H1 (cell line): Measurements from ENCODE around the gene ZBTB47. TPM values are rescaled to one million over a fixed set of nuclear protein-coding genes. Genes with fewer than 3 reads are reported as not detected.

ENCODE experiments used
- CTCF ChIA-PET: fragments of 300-600 bp; sonication (Branson Sonifier 250); formaldehyde crosslinking; loops from one replicate; lab custom pipeline; 2021; ENCODE audit not compliant: partially characterized antibody; lab: Charles Lee
- POLR2A ChIA-PET: fragments of 300-600 bp; sonication (Branson Sonifier 250); formaldehyde crosslinking; loops from one replicate; lab custom pipeline; 2021; ENCODE audit warnings: inconsistent platforms; ENCODE audit not compliant: partially characterized antibody; lab: Charles Lee
- DNase-seq, 2 experiments: peaks; one replicate each; pipeline versions ENCODE4 v3.0.0 to v3.0.0-alpha.2; 2010 to 2022; ENCODE audit warnings: low spot score in 2 of 2, low read depth in 1 of 2, mixed read lengths in 1 of 2
- FAIRE-seq: peaks from 2 replicates; lab custom pipeline; 2011; peaks lifted over from hg19 to GRCh38; lab: Jason Lieb, UNC
- H2AFZ ChIP-seq: 2 replicates; pipeline ENCODE4 v1.8.1; 2012; ENCODE audit warnings: low read length, inconsistent platforms
- H2AK5ac ChIP-seq: 2 replicates; pipeline ENCODE4 v1.6.1; 2013; ENCODE audit warnings: low read depth, low read length
- H2BK120ac ChIP-seq: replicated peaks from 2 replicates; pipeline ENCODE3; 2013; ENCODE audit warnings: low read depth, low read length, inconsistent platforms
- H2BK12ac ChIP-seq: 2 replicates; pipeline ENCODE4 v1.6.1; 2013; ENCODE audit warnings: low read depth, low read length
- H2BK15ac ChIP-seq: 2 replicates; pipeline ENCODE4 v1.6.1; 2013; ENCODE audit warnings: low read length
- H2BK20ac ChIP-seq: 2 replicates; pipeline ENCODE4 v1.6.1; 2013; ENCODE audit warnings: low read length
- H2BK5ac ChIP-seq: 2 replicates; pipeline ENCODE4 v1.6.1; 2013; ENCODE audit warnings: low read depth, low read length
- H3K14ac ChIP-seq: 2 replicates; pipeline ENCODE4 v1.6.1; 2013; ENCODE audit warnings: inconsistent platforms; ENCODE audit not compliant: insufficient read length
- H3K18ac ChIP-seq: 2 replicates; pipeline ENCODE4 v1.6.1; 2013; ENCODE audit warnings: low read length; ENCODE audit errors: extremely low read depth
- H3K23ac ChIP-seq: 2 replicates; pipeline ENCODE4 v1.6.1; 2013; ENCODE audit warnings: inconsistent platforms; ENCODE audit not compliant: insufficient read length
- H3K23me2 ChIP-seq: 2 replicates; pipeline ENCODE4 v1.6.1; 2013; ENCODE audit warnings: low read depth, low read length
- H3K27ac ChIP-seq: 2 replicates; pipeline ENCODE4 v1.6.1; 2011; ENCODE audit warnings: low read depth, low read length, inconsistent platforms
- H3K27me3 ChIP-seq, 4 experiments: replicated peaks in 1 of 4; 1 replicate in 1 of 4; 2 replicates in 3 of 4; pipeline versions ENCODE4 v1.6.1 to v1.8.1; 2011 to 2013; ENCODE audit warnings: low read length in 3 of 4, mild to moderate bottlenecking in 3 of 4, inconsistent platforms in 2 of 4, mixed read lengths in 2 of 4, moderate library complexity in 1 of 4; ENCODE audit not compliant: control insufficient read depth in 3 of 4, insufficient read depth in 3 of 4; ENCODE audit errors: extremely low read depth in 1 of 4
- H3K36me3 ChIP-seq, 4 experiments: 2 replicates each; pipeline versions ENCODE4 v1.6.1 to v1.8.1; 2011 to 2013; ENCODE audit warnings: mild to moderate bottlenecking in 4 of 4, low read length in 3 of 4, moderate library complexity in 2 of 4, control low read depth in 1 of 4, inconsistent platforms in 1 of 4; ENCODE audit not compliant: insufficient read depth in 4 of 4, control insufficient read depth in 2 of 4
- H3K4ac ChIP-seq: replicated peaks from 2 replicates; pipeline ENCODE3; 2013; ENCODE audit warnings: low read length, low read depth, mixed read lengths, inconsistent platforms; ENCODE audit not compliant: insufficient read length
- H3K4me1 ChIP-seq, 4 experiments: replicated peaks in 1 of 4; 1 replicate in 1 of 4; 2 replicates in 3 of 4; pipeline versions ENCODE4 v1.6.1 to v1.8.1; 2011 to 2013; ENCODE audit warnings: low read length in 3 of 4, inconsistent platforms in 2 of 4, mixed read lengths in 1 of 4; ENCODE audit not compliant: insufficient read depth in 4 of 4, control insufficient read depth in 3 of 4
- H3K4me2 ChIP-seq, 2 experiments: 2 replicates each; pipeline versions ENCODE4 v1.6.1 to v1.8.1; 2011 to 2013; ENCODE audit warnings: low read depth in 2 of 2, low read length in 2 of 2, control low read depth in 1 of 2, inconsistent platforms in 1 of 2, mild to moderate bottlenecking in 1 of 2; ENCODE audit not compliant: insufficient read depth in 1 of 2
- H3K4me3 ChIP-seq, 4 experiments: fragments of 200-600, 300-600 bp in 1 of 4; sonication (generic), shearing (Covaris generic), sonication (Bioruptor Twin) in 1 of 4; 2 replicates each; pipeline versions ENCODE4 v1.5.1 to v1.8.1; 2011 to 2016; ENCODE audit warnings: low read length in 4 of 4, low read depth in 3 of 4, control low read depth in 2 of 4, inconsistent platforms in 2 of 4, mild to moderate bottlenecking in 2 of 4, mixed read lengths in 1 of 4, moderate library complexity in 1 of 4; ENCODE audit not compliant: insufficient read depth in 2 of 4; ENCODE audit errors: extremely low read depth in 1 of 4
- H3K56ac ChIP-seq: replicated peaks from 2 replicates; pipeline ENCODE3; 2013; ENCODE audit warnings: low read depth, mild to moderate bottlenecking, mixed read lengths, low read length, inconsistent platforms; ENCODE audit not compliant: insufficient read length
- H3K79me1 ChIP-seq: 2 replicates; pipeline ENCODE4 v1.6.1; 2013; ENCODE audit warnings: low read depth, low read length, control low read depth
- H3K79me2 ChIP-seq, 2 experiments: 2 replicates each; pipeline versions ENCODE4 v1.6.1 to v1.8.1; 2012 to 2013; ENCODE audit warnings: low read length in 2 of 2, mild to moderate bottlenecking in 2 of 2, inconsistent platforms in 1 of 2; ENCODE audit not compliant: insufficient read depth in 2 of 2, control insufficient read depth in 1 of 2
- H3K9ac ChIP-seq, 4 experiments: replicated peaks in 1 of 4; 1 replicate in 1 of 4; 2 replicates in 3 of 4; pipeline versions ENCODE4 v1.6.1 to v1.8.1; 2011 to 2013; ENCODE audit warnings: low read depth in 3 of 4, low read length in 3 of 4, control low read depth in 2 of 4, mild to moderate bottlenecking in 2 of 4, moderate library complexity in 2 of 4, inconsistent platforms in 1 of 4; ENCODE audit errors: extremely low read depth in 1 of 4
- H3K9me3 ChIP-seq, 2 experiments: 2 replicates each; pipeline versions ENCODE4 v1.6.1 to v1.8.1; 2012 to 2013; ENCODE audit warnings: mild to moderate bottlenecking in 2 of 2, moderate library complexity in 2 of 2, control low read depth in 1 of 2, inconsistent platforms in 1 of 2, low read depth in 1 of 2, low read length in 1 of 2, mixed read lengths in 1 of 2; ENCODE audit not compliant: insufficient read depth in 2 of 2
- H4K20me1 ChIP-seq, 2 experiments: replicated peaks in 1 of 2; 2 replicates each; pipeline versions ENCODE3 to v1.8.1; 2011 to 2013; ENCODE audit warnings: inconsistent platforms in 2 of 2, low read length in 2 of 2, mild to moderate bottlenecking in 1 of 2; ENCODE audit not compliant: insufficient read depth in 2 of 2, control insufficient read depth in 1 of 2
- H4K5ac ChIP-seq: 2 replicates; pipeline ENCODE4 v1.6.1; 2013; ENCODE audit warnings: low read length, low read depth, mixed read lengths, inconsistent platforms; ENCODE audit not compliant: insufficient read length
- H4K8ac ChIP-seq: 2 replicates; pipeline ENCODE4 v1.8.0; 2013; ENCODE audit warnings: mild to moderate bottlenecking, moderate library complexity, low read length, inconsistent platforms; ENCODE audit not compliant: insufficient read depth; ENCODE audit errors: extremely low read depth
- H4K91ac ChIP-seq: replicated peaks from 2 replicates; pipeline ENCODE3; 2013; ENCODE audit warnings: low read length, mixed read lengths, inconsistent platforms; ENCODE audit not compliant: insufficient read length
- BCL11A ChIP-seq, 2 experiments: IDR thresholded peaks; one replicate each; pipeline ENCODE4 v1.6.1; 2011; ENCODE audit warnings: low read depth in 2 of 2, low read length in 2 of 2, mild to moderate bottlenecking in 2 of 2
- NRF1 ChIP-seq: IDR thresholded peaks from 2 replicates; pipeline ENCODE4 v1.6.1; 2011; ENCODE audit warnings: mild to moderate bottlenecking, low read depth, low read length, improper control_type of control experiment
- WGBS, 2 experiments: shearing (Covaris generic) in 1 of 2; methylation state at CpG; one replicate each; pipeline versions ENCODE4 v1.1.6 to v1.1.7; 2013 to 2015; ENCODE audit warnings: low lambda C conversion rate in 2 of 2, mixed read lengths in 2 of 2, inconsistent platforms in 1 of 2, low coverage in 1 of 2, missing lambda C conversion rate in 1 of 2; ENCODE audit not compliant: insufficient replicate concordance in 2 of 2, insufficient coverage in 1 of 2, insufficient read length in 1 of 2; ENCODE audit errors: extremely low coverage in 1 of 2, missing lambda C conversion rate in 1 of 2; 5-methylcytosine and 5-hydroxymethylcytosine counted together
- polyA plus RNA-seq, 7 experiments: library from polyadenylated mRNA; depleted of rRNA in 3 of 7; stranded (reverse) in 5 of 7; unstranded in 2 of 7; fragments of >200 nt in 5 of 7; fragments of 200-250 nt in 2 of 7; gene quantifications; 1 replicate in 5 of 7; 2 replicates in 1 of 7; 4 replicates in 1 of 7; pipeline versions ENCODE4 v1.2.1 to v1.2.3, GENCODE V29; 2011 to 2013; ENCODE audit warnings: missing spikeins in 2 of 7, mixed read lengths in 2 of 7
- total RNA-seq: library from RNA; stranded (reverse); fragmentation: NEBNext Ultra II Directional; extraction: Animal tissue kit (Norgen Biotek cat#: 25700); gene quantifications from 2 replicates; pipeline ENCODE4 v1.2.1, GENCODE V29; 2021

Gene ZBTB47
- total and polyA plus RNA-seq, 2 of the 8 experiments (the other 6 are each of a cell fraction or from before 2014, with no cell fraction given): 2.8 to 4.1 TPM

GRCh38 chr3:42605546-42606173 is 47.8 kb upstream of the ZBTB47 start:
- WGBS, 2 experiments: 86% methylated on average over 5 of the region's 5 CpGs; no CpG with 5 or more reads in 1 of the 2 experiments
- no peak for DNase-seq
- H3K14ac ChIP-seq: no peak overlapping the region
- no peak overlapping the region for H3K18ac ChIP-seq
- no peak overlapping the region for H4K8ac ChIP-seq
- ChIA-PET CTCF (no interaction called here), POLR2A (interaction anchor here (1.1 to 1.4 kb wide), 4 partner anchors 11 to 45 kb away, joined by 3 to 4 read pairs (median 3); partner anchors contain the start of gene SEC22C)
- no peaks in the 10 kb centered on the region for H3K27me3 ChIP-seq
- no peaks in the 10 kb centered on the region for H3K9me3 ChIP-seq
- H3K27ac ChIP-seq: no peak overlapping the region
- no peak overlapping the region for H2BK5ac ChIP-seq
- no peak overlapping the region for H3K4me3 ChIP-seq
- no peak overlapping the region for H2BK12ac ChIP-seq
- H4K20me1 ChIP-seq: peaks cover 9 to 10% of the 10 kb centered on the region in 2 experiments
- H3K4me2 ChIP-seq: no peak overlapping the region
- peaks cover 3% of the 10 kb centered on the region for H3K23me2 ChIP-seq
- H3K4me1 ChIP-seq: peaks cover 0 to 6% (median 3%) of the 10 kb centered on the region in 4 experiments; a peak in 4 of 7 replicates
- H3K79me2 ChIP-seq: peaks cover 30 to 95% of the 10 kb centered on the region in 2 experiments
- peaks cover 0 to 10% (median 2%) of the 10 kb centered on the region in 4 experiments; a peak in 1 of 8 replicates for H3K36me3 ChIP-seq
- H2BK120ac ChIP-seq: no peak overlapping the region
- H4K91ac ChIP-seq: no peak overlapping the region
- no peaks in the 10 kb centered on the region for H3K79me1 ChIP-seq
- no peak for FAIRE-seq
- no peak overlapping the region for H3K4ac ChIP-seq
- no peak for TF ChIP-seq BCL11A (IDR thresholded peaks at IDR 0.05; ENCODE audit: low read depth in 2 of 2, low read length in 2 of 2)
- no peak for TF ChIP-seq NRF1
- H4K5ac ChIP-seq: no peak overlapping the region
- no peak overlapping the region for H2BK20ac ChIP-seq
- H2AFZ ChIP-seq: no peak overlapping the region
- H2AK5ac ChIP-seq: no peak overlapping the region
- H3K23ac ChIP-seq: no peak overlapping the region
- H3K56ac ChIP-seq: no peak overlapping the region
- H3K9ac ChIP-seq: no peak overlapping the region
- H2BK15ac ChIP-seq: no peak overlapping the region
